D721Med (cell line): Measurements from ENCODE around the gene PPP6C.
"Not testable (repeated sequence)": the region's sequence is repeated elsewhere in the genome, so short reads cannot be mapped to it uniquely, and the experiment has no call there.

Experiments used
- DNase-seq: peaks from one replicate; pipeline ENCODE4 v3.0.0; 2011; ENCODE audit warnings: low spot score; ENCODE audit not compliant: insufficient read length
- FAIRE-seq: peaks from 2 replicates; lab custom pipeline; 2011; peaks lifted over from hg19 to GRCh38; lab: Jason Lieb, UNC
- TF ChIP-seq, protein P1 (sequence below): IDR thresholded peaks from 2 replicates; pipeline ENCODE4 v1.5.1; 2012; ENCODE audit warnings: mild to moderate bottlenecking, control low read depth; ENCODE audit not compliant: insufficient read depth; ENCODE audit errors: missing control alignments

Gene PPP6C

DNA sequence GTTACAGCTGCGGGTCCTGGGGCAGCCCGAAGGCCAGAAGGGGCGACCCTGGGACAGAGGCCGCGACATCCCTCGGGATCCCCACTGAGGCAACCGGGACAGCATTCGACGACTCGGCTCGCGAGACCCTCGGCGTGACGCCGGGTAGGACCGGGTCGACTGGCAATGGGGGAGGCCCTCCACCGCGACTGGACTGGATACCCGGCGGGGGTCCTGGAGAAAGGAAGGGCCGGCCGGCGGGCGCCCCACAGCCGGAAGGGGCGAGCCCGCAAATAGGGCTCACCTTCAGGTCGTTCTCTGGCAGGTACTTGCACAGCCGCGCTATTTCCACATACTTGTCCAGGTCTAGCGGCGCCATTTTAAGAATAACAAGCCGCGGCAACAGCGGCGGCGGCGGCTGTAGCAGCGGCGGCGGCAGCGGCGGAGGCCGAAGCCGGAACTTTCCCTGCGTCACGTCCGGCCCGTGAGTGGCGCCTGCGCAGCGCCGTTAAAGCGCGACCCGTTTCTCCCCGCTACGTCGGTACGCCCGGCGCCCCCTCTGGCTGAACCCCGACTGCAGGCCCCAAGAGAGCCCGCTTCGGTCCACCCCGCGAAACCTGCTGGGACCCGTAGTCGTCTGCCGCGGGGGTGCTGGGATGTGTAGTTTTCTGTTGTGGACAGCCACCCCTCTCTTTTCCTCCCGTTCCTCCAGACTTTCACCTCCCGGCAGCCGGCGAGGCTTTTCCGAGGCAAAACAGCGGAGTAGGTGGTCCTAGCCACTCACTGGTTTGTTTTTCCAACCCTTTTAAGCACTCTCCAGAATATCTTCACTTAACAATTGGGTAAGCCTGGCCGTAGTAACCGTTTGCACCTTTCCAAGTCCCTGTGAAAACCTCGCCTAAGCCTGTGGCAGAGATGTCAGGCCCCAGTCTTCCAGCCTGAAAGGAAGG is at the start of gene PPP6C:
Gene PPP6C, minus strand, starts transcription at position 443 of the 929 bp plus-strand sequence. Its CDS starts 85 bp downstream, at position 358.
- FAIRE-seq (no peak), DNase-seq (peak; percentile 97)
- TF ChIP-seq, protein P1, sequence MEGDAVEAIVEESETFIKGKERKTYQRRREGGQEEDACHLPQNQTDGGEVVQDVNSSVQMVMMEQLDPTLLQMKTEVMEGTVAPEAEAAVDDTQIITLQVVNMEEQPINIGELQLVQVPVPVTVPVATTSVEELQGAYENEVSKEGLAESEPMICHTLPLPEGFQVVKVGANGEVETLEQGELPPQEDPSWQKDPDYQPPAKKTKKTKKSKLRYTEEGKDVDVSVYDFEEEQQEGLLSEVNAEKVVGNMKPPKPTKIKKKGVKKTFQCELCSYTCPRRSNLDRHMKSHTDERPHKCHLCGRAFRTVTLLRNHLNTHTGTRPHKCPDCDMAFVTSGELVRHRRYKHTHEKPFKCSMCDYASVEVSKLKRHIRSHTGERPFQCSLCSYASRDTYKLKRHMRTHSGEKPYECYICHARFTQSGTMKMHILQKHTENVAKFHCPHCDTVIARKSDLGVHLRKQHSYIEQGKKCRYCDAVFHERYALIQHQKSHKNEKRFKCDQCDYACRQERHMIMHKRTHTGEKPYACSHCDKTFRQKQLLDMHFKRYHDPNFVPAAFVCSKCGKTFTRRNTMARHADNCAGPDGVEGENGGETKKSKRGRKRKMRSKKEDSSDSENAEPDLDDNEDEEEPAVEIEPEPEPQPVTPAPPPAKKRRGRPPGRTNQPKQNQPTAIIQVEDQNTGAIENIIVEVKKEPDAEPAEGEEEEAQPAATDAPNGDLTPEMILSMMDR, result peak; percentile 55

DNA sequence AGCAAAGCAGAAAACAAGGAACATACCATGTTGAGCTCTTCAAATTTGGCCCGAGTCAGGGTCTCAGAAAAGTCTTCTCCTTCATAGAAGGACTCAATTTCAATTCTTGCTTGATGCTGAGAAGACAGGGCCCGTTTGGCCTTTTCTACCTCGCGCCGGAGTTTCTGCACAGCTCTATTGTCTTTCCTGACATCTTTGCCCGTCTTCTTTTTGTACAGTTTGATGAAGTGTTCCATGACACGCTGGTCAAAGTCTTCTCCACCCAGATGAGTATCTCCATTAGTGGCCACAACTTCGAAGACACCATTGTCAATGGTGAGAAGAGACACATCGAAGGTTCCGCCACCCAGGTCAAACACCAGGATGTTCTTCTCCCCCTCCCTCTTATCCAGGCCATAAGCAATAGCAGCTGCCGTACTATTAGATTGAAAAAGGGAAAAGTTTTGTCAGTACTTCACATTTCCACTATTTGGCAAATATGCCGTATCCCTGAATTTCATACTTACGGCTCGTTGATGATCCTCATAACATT is 49.4 kb upstream of the PPP6C start:
- TF ChIP-seq, protein P1, result no peak
- FAIRE-seq (no peak), DNase-seq (no peak)

DNA sequence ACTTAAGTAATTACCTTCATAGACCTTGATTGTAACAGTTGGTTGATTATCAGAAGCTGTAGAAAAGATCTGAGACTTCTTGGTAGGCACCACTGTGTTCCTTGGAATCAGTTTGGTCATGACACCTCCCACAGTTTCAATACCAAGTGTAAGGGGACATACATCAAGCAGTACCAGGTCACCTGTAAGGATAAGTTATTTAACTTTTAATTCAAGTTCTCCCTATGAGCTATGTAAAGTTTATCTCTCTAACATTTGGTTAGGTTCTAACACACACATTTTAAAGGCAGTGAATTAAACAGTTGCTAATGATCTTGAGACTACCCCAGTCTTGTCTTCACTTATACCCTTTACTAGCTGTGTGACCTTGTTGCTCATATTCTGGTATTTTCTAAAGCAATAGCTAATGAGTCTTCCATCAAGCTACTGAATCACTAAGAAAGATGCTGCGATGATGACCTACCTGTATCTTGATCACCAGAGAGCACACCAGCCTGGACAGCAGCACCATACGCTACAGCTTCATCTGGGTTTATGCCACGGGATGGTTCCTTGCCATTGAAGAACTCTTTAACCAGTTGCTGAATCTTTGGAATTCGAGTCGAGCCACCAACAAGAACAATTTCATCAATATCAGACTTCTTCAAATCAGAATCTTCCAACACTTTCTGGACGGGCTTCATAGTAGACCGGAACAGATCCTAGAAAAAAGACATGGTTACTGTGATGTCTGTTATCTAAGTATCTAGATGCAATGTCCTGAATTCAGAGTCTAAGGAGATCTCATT is 48.7 kb upstream of the PPP6C start:
- no peak for FAIRE-seq

DNA sequence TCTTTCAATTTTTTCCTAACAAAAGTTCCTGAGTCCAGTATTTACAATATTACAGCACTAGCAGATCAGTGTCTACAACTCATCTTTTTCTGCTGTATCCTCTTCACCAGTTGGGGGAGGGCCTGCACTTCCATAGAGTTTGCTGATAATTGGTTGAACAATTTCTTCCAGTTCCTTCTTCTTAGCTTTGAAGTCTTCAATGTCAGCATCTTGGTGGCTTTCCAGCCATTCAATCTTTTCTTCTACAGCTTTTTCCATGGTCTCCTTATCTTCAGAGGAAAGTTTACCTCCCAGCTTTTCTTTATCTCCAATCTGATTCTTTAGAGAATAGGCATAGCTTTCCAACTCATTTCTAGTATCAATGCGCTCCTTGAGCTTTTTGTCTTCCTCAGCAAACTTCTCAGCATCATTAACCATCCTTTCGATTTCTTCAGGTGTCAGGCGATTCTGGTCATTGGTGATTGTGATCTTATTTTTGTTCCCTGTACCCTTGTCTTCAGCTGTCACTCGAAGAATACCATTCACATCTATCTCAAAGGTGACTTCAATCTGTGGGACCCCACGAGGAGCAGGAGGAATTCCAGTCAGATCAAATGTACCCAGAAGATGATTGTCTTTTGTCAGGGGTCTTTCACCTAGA is 47.0 kb upstream of the PPP6C start:
- not testable (repeated sequence) for FAIRE-seq, DNase-seq

More for the DNA sequence above, 48.7 kb upstream of the PPP6C start:
- TF ChIP-seq, protein P1, result no peak
- no peak for DNase-seq

DNA sequence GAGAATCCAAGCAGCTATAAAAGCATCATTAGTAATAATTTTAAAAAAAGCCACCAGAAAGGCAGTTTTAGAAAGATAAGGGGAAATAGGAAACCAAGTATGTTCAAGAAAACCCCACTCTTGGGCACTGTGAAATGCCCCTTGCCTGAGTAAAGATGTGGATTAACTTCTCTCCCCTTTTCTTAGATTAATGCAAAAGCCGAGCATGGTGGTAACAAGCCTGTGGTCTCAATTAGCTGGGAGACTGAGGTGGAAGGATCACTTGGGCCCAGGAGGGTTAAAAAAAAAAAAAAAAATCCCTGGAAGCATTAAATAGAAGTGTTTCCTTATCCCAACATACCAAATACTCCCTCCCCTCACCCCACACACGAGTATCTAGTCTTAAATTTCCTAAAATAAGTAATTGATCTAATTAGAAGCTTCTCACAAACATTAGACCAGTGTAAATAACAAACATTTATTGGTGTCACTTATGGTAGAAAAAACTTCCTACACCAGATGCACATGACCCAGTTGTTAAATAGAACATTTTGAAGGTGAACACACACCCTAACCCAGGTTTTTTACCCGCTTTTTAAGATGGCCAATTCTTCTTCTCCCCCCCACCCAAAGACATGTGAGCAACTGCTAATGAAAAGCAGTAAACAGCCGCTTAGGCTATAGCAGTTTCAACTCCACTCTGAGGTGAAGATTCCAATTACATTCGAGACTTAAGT is 46.4 kb upstream of the PPP6C start:
- TF ChIP-seq, protein P1, result no peak
- FAIRE-seq (no peak), DNase-seq (no peak)

DNA sequence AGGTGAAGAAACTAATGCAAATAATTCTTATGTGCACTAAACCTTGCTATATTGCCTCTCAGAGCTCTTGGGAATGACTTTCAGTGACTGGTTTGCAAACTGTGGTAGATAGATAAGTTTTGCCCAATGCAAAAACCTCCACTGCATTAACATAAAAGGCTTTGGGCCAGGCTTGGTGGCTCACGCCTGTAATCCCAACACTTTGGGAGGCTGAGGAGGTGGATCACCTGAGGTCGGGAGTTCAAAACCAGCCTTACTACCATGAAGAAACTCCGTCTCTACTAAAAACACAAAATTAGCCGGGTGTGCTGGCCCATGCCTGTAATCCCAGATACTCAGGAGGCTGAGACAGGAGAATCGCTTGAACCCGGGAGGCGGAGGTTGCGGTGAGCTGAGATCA is 44.5 kb upstream of the PPP6C start:
- not testable (repeated sequence) for FAIRE-seq, DNase-seq

DNA sequence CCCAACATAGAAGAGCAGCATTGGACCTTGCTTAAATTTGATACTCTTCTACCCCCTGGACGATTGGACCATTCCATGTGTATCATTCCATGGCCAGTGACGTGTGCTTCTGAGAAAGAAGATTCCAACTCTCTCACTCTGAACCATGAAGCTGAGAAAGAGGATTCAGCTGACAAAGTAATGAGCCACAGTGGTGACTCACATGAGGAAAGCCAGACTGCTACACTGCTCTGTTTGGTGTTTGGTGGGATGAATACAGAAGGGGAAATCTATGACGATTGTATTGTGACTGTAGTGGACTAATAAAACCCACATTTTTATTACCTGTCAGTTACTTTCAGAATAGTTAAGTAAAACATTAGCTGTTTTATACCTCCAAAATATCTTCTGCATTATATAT is 44.1 kb upstream of the PPP6C start:
- DNase-seq (no peak), FAIRE-seq (no peak)
- TF ChIP-seq, protein P1, result no peak
